Vagina (tissue), 2 donors: Measurements from ENCODE around the gene GALC.

Source experiments
- CTCF ChIP-seq, 3 experiments: fragments of 450-650 bp in 2 of 3; fragments of 200-600 bp in 1 of 3; sonication (generic) in 1 of 3; IDR thresholded peaks; one replicate each; pipeline ENCODE4 v1.5.1; 2017 to 2019; ENCODE audit warnings: antibody characterized with exemption in 3 of 3, mild to moderate bottlenecking in 2 of 3, moderate library complexity in 2 of 3
- POLR2AphosphoS5 ChIP-seq, 2 donors: sonication (generic); formaldehyde crosslinking; IDR thresholded peaks; one replicate each; pipeline ENCODE4 v1.9.0; 2017; ENCODE audit warnings: antibody characterized with exemption in 2 of 2, mild to moderate bottlenecking in 2 of 2, low read depth in 1 of 2; ENCODE audit not compliant: insufficient read depth in 1 of 2

- TF ChIP-seq CTCF (IDR thresholded peaks at IDR 0.05) (no peak), POLR2AphosphoS5 (IDR thresholded peaks at IDR 0.05; ENCODE audit: insufficient read depth in 1 of 2, low read depth in 1 of 2) (no peak)
These were observed 36.5 kb upstream of the GALC start for GRCh38 chr14:88029500-88029899.
